BLaER1 treated with 17β-estradiol and CSF1 and Interleukin-3, amounts not matched to agents 10 nM and 100 nM (cell line): ENCODE data around the gene ZEB1.
"Not testable (repeated sequence)": the region's sequence is repeated elsewhere in the genome, so short reads cannot be mapped to it uniquely, and the experiment has no call there.

Experiments
- H3K27ac ChIP-seq, 11 experiments: shearing (Covaris generic); formaldehyde crosslinking; 2 replicates each; pipeline ENCODE4 v1.8.1; 2022
- H3K27me3 ChIP-seq, 11 experiments: shearing (Covaris generic); formaldehyde crosslinking; 2 replicates each; pipeline ENCODE4 v1.8.1; 2022
- H3K36me3 ChIP-seq, 11 experiments: shearing (Covaris generic); formaldehyde crosslinking; 2 replicates each; pipeline ENCODE4 v1.8.1; 2022
- H3K4me1 ChIP-seq, 10 experiments: shearing (Covaris generic); formaldehyde crosslinking; 2 replicates each; pipeline ENCODE4 v1.8.1; 2022
- H3K4me2 ChIP-seq, 11 experiments: shearing (Covaris generic); formaldehyde crosslinking; 2 replicates each; pipeline ENCODE4 v1.8.1; 2022
- H3K4me3 ChIP-seq, 10 experiments: shearing (Covaris generic); formaldehyde crosslinking; 2 replicates each; pipeline ENCODE4 v1.8.1; 2022
- H3K9ac ChIP-seq, 11 experiments: shearing (Covaris generic); formaldehyde crosslinking; 2 replicates each; pipeline ENCODE4 v1.8.1; 2022
- H3K9me3 ChIP-seq, 11 experiments: shearing (Covaris generic); formaldehyde crosslinking; replicated peaks in 1 of 11; 2 replicates each; pipeline ENCODE4 v1.8.1; 2022
- H4K20me1 ChIP-seq, 11 experiments: shearing (Covaris generic); formaldehyde crosslinking; 2 replicates each; pipeline ENCODE4 v1.8.1; 2022
- Cebpa-rat ChIP-seq, 11 experiments: shearing (Covaris generic); IDR thresholded peaks; 2 replicates each; pipeline ENCODE4 v1.8.1; 2022

The ZEB1 gene

DNA sequence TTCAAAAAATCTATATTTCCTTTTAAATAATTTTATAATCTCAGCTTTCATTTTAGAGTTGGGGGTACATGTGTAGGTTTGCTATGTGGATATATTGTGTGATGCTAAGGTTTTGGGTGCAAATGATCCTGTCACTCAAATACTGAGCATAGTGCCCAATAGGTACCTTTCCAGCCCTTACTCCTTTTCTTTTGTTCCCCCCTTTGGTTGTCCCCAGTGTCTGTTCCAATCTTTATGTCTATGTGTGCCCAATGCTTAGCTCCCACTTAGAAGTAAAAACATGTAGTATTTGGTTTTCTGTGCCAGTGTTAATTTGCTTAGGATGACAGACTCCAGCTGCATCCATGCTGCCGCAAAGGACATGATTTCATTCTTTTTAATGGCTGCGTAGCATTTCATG is 103.6 kb downstream of the ZEB1 start:
- Histone ChIP-seq H3K4me1 (peaks cover 6 to 12% (median 9%) of the 10 kb centered on the region in 10 experiments; a peak in 18 of 20 replicates), H3K27ac (no peak overlapping the region), H3K27me3 (no peaks in the 10 kb centered on the region), H3K9me3 (peaks cover 0 to 6% (median 3%) of the 10 kb centered on the region in 11 experiments; a peak in 5 of 22 replicates), H3K4me2 (no peak overlapping the region), H3K36me3 (no peaks in the 10 kb centered on the region), H3K9ac (no peak overlapping the region), H4K20me1 (no peaks in the 10 kb centered on the region), H3K4me3 (no peak overlapping the region)
- no peak for TF ChIP-seq Cebpa-rat (IDR thresholded peaks at IDR 0.05)

DNA sequence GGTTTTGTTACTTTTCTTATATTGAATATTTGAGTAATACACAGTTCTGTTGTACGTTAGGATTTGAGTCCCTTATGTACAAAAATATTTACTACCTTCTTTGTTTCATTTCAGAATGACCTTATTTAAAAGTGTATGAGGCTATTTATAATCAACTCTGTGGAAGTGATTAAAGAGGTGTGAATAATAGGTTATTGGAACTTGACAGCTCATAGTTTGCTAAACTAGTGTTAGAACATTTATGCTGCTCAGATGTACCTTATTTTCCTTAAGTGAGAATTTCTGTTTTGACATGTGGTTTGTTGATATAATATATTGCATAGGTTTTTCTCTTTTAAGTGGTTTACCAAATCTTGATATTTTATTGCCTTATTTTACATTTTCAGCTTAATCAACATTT is 105.5 kb downstream of the ZEB1 start:
- peaks cover 0 to 21% (median 8%) of the 10 kb centered on the region in 11 experiments; a peak in 10 of 22 replicates for H3K9me3 ChIP-seq
- no peaks in the 10 kb centered on the region for H3K36me3 ChIP-seq
- no peaks in the 10 kb centered on the region for H4K20me1 ChIP-seq
- no peaks in the 10 kb centered on the region for H3K27me3 ChIP-seq
- H3K4me2 ChIP-seq = no peak overlapping the region
- H3K27ac ChIP-seq = no peak overlapping the region
- no peak overlapping the region for H3K9ac ChIP-seq
- no peak for TF ChIP-seq Cebpa-rat (IDR thresholded peaks at IDR 0.05)
- peaks cover 6 to 12% (median 9%) of the 10 kb centered on the region in 10 experiments; a peak in 18 of 20 replicates for H3K4me1 ChIP-seq
- H3K4me3 ChIP-seq = no peak overlapping the region

DNA sequence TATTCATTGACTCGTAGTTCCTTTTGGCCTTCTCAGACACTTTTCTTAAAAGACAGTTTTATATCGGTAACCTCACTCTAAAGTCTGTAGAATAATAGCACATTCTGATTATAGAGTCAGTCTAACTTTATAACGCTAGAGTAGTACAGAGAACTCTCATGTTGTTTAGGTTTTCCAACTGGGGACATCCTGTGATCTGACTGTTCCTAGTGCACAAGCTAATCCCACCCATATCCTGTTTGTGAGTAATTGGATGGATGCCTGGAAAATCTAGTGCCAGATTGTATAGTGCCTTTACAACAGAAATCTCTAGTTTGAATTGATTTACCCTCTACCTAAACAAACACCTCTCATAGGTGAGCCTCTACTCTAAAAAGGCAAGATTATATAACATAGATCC is 107.4 kb downstream of the ZEB1 start:
- Histone ChIP-seq H3K4me3 (no peak overlapping the region), H3K4me2 (peak overlapping the region; percentile 6 to 70 (median 59); a peak in 20 of 22 replicates), H4K20me1 (no peaks in the 10 kb centered on the region), H3K27ac (peak overlapping the region in 3 of 11 experiments; percentile 28 to 38 (median 32); a peak in 4 of 22 replicates), H3K9ac (no peak overlapping the region), H3K36me3 (no peaks in the 10 kb centered on the region), H3K9me3 (peaks cover 0 to 21% (median 8%) of the 10 kb centered on the region in 11 experiments; a peak in 10 of 22 replicates), H3K4me1 (peaks cover 6 to 12% (median 9%) of the 10 kb centered on the region in 10 experiments; a peak in 18 of 20 replicates), H3K27me3 (no peaks in the 10 kb centered on the region)
- TF ChIP-seq Cebpa-rat (IDR thresholded peaks at IDR 0.05) = no peak

DNA sequence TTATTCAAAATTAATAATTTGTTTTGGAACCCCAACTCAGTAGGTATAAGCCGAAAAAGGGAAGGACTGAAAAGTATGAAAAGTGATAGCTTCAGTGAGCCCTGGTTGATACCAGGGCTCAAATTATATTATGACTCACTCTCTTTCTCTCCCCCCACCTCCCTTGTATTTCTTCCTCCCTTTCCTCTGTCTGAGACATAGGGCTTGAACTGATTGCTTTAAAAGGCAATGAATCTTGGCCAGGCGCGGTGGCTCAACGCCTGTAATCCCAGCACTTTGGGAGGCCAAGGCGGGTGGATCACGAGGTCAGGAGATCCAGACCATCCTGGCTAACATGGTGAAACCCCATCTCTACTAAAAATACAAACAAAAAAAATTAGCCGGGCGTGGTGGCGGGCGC is 108.3 kb downstream of the ZEB1 start:
- H3K4me3 ChIP-seq, H3K4me2 ChIP-seq, H3K36me3 ChIP-seq, H3K27me3 ChIP-seq, H3K9ac ChIP-seq, H4K20me1 ChIP-seq, H3K27ac ChIP-seq: not testable (repeated sequence)
- Histone ChIP-seq H3K4me1 (peaks cover 6 to 12% (median 9%) of the 10 kb centered on the region in 10 experiments; a peak in 18 of 20 replicates), H3K9me3 (peaks cover 0 to 21% (median 8%) of the 10 kb centered on the region in 11 experiments; a peak in 10 of 22 replicates)

DNA sequence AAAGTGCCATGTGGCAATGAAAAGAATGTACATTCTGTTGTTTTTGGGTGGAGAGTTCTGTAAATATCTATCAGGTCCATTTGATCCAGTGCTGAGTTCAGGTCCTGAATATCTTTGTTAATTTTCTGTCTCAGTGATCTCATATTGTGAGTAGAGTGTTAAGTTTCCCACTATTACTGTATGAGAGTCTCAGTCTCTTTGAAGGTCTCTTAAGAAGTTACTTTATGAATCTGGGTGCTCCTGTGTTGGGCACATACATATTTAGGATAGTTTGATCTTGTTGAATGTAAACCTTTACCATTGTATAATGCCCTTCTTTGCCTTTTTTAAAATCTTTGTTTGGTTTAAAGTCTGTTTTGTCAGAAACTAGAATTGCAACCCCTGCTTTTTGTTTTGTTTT is 109.5 kb downstream of the ZEB1 start:
- not testable (repeated sequence) for H3K4me3 ChIP-seq, H3K9ac ChIP-seq, H3K36me3 ChIP-seq, H3K27ac ChIP-seq, H4K20me1 ChIP-seq, H3K27me3 ChIP-seq, H3K4me2 ChIP-seq
- Histone ChIP-seq H3K9me3 (peaks cover 0 to 21% (median 8%) of the 10 kb centered on the region in 11 experiments; a peak in 10 of 22 replicates), H3K4me1 (peaks cover 6 to 12% (median 9%) of the 10 kb centered on the region in 10 experiments; a peak in 18 of 20 replicates)

DNA sequence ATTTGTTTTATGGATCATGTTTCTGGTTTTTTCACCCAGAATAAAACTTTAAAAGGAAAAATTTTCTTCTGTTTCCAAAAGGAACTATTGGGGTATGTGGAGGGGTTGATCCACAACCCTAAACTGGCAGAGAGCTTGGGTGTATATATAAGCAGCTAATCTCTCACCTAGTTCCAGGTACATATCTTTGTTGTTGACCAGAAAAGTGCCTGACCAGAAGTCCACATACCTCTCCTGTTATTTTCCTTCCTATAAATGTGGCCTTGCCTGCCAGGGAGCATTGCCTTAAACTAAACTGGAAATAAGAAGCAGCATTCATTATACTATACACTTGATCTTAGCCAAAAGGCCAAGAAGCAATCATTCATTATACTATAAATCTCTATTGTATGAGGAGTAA is 112.0 kb downstream of the ZEB1 start:
- TF ChIP-seq Cebpa-rat (IDR thresholded peaks at IDR 0.05) = no peak
- peaks cover 6 to 8% (median 7%) of the 10 kb centered on the region in 10 experiments; a peak in 18 of 20 replicates for H3K4me1 ChIP-seq
- H3K4me2 ChIP-seq = no peak overlapping the region
- no peaks in the 10 kb centered on the region for H3K36me3 ChIP-seq
- no peaks in the 10 kb centered on the region for H4K20me1 ChIP-seq
- H3K27me3 ChIP-seq = no peaks in the 10 kb centered on the region
- peaks cover 0 to 21% (median 8%) of the 10 kb centered on the region in 11 experiments; a peak in 10 of 22 replicates for H3K9me3 ChIP-seq
- H3K9ac ChIP-seq = no peak overlapping the region
- H3K4me3 ChIP-seq = no peak overlapping the region
- H3K27ac ChIP-seq = no peak overlapping the region

DNA sequence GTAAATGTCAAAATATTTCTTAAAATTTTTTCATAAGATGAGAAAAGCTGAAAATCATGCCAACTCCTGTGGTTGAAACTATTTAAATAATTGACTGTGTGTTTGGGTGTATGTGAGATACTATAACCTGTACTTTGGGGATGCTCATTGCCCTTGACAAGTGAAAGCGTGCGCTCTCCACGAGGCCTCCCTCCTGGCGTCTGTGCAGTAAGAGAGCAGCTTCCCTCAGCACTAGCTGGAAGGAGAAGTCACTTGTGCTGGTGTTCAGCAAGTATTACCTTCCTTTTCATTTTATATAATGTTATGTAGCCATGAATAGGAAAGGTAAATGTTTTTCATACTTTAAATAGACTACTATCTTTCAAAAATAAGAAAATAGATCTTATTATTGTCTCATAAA is 118.9 kb downstream of the ZEB1 start:
- Histone ChIP-seq H3K27ac (no peak overlapping the region), H3K9me3 (peaks cover 0 to 2% (median 0%) of the 10 kb centered on the region in 11 experiments; a peak in 2 of 22 replicates), H4K20me1 (no peaks in the 10 kb centered on the region), H3K36me3 (no peaks in the 10 kb centered on the region), H3K4me3 (no peak overlapping the region), H3K9ac (no peak overlapping the region), H3K4me1 (no peaks in the 10 kb centered on the region), H3K27me3 (no peaks in the 10 kb centered on the region), H3K4me2 (no peak overlapping the region)
- no peak for TF ChIP-seq Cebpa-rat (IDR thresholded peaks at IDR 0.05)

DNA sequence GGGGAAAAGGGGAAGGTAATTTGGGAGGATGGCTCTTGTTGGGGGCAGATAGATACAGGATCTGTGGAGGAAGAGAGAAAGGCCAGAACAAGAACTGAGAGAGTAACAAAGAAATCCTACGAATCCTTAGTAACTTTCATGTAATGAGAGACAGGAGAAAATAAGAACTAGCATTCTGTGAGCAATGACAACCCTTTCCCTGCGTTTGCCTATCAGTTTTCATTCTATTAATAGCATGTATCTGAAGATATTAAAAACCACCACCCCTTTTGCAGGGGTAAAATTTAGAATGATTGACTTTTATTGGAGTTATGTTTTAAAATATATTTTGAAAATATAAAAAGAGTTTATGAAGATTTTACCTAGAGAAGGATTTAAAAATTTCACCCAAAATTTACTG is 132.8 kb downstream of the ZEB1 start:
- Histone ChIP-seq H3K4me3 (no peak overlapping the region), H3K27ac (no peak overlapping the region), H3K9ac (no peak overlapping the region), H3K27me3 (no peaks in the 10 kb centered on the region), H3K4me1 (no peaks in the 10 kb centered on the region), H3K4me2 (no peak overlapping the region), H3K36me3 (no peaks in the 10 kb centered on the region), H4K20me1 (no peaks in the 10 kb centered on the region), H3K9me3 (peaks cover 0 to 10% (median 5%) of the 10 kb centered on the region in 11 experiments; a peak in 6 of 22 replicates)
- TF ChIP-seq Cebpa-rat (IDR thresholded peaks at IDR 0.05) = no peak

DNA sequence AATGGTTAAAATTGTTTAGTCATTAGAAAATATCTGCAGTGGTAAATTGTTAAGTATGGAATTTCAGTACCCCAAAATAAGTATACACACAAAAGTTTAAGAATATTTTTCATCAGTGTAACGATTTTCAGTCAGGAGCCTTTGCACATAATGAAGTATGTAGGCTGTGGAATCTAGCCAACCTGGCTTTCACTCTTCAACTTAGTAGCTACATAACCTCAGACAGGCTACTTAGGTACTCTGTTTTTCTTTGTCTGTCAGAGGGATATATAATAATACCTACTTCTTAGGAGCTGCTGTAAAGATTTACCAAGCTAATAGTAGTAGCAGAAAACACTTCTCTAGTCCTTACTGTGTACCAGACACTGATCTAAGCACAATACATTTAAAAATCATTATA is 137.5 kb downstream of the ZEB1 start:
- no peaks in the 10 kb centered on the region for H3K27me3 ChIP-seq
- no peak for TF ChIP-seq Cebpa-rat (IDR thresholded peaks at IDR 0.05)
- no peaks in the 10 kb centered on the region for H3K4me1 ChIP-seq
- H3K9ac ChIP-seq = no peak overlapping the region
- no peaks in the 10 kb centered on the region for H4K20me1 ChIP-seq
- peaks cover 0 to 4% (median 0%) of the 10 kb centered on the region in 11 experiments; a peak in 1 of 22 replicates for H3K9me3 ChIP-seq
- no peaks in the 10 kb centered on the region for H3K36me3 ChIP-seq
- H3K4me2 ChIP-seq = no peak overlapping the region
- H3K27ac ChIP-seq = no peak overlapping the region
- no peak overlapping the region for H3K4me3 ChIP-seq

DNA sequence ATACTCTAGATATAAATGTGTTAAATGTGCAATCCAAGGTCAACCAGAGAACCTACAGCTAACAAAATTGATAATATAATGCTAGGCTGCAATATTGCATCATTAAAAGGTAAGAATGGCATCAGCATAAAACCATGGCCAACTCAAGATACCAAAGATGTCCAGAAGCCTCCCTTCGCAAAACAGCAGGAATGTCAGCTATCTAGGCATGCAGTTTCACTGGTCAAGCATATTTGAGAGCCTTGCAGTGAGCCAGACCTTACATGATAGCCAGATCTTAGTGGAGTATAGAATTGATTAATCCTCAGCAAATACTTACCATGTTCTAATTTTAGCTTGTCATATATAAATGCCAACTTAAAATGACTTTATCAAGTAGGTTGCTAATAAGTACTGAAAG is 138.8 kb downstream of the ZEB1 start:
- no peaks in the 10 kb centered on the region for H4K20me1 ChIP-seq
- peaks cover 0 to 5% (median 0%) of the 10 kb centered on the region in 11 experiments; a peak in 2 of 22 replicates for H3K9me3 ChIP-seq
- H3K4me2 ChIP-seq = no peak overlapping the region
- no peak overlapping the region for H3K27ac ChIP-seq
- H3K27me3 ChIP-seq = no peaks in the 10 kb centered on the region
- H3K4me1 ChIP-seq = no peaks in the 10 kb centered on the region
- TF ChIP-seq Cebpa-rat (IDR thresholded peaks at IDR 0.05) = no peak
- no peak overlapping the region for H3K4me3 ChIP-seq
- H3K36me3 ChIP-seq = no peaks in the 10 kb centered on the region; a peak in 1 of 22 replicates
- no peak overlapping the region for H3K9ac ChIP-seq
